HepG2 (cell line): ENCODE measurements around the gene MAN1A1. TPM values are rescaled to one million over a fixed set of nuclear protein-coding genes. Genes with fewer than 3 reads are reported as not detected.
A peak's percentile ranks its signal among the peaks of the same experiment; 100 is the strongest.

ENCODE experiments used
- ATAC-seq: fragments of 200-7000 bp; cut with Tn5 transposase; 3 replicates; pipeline ENCODE4 v1.9.1; 2020; ENCODE audit warnings: mild to moderate bottlenecking, moderate library complexity
- BruUV-seq: library from RNA; stranded (reverse); fragments of 400-500 nt; replicated peaks from 2 replicates; lab custom pipeline; 2021; lab: Mats Ljungman, UMichigan
- CTCF ChIA-PET: fragments of 300-600 bp; formaldehyde crosslinking; extraction: SDS; loops from one replicate; lab custom pipeline; 2021; ENCODE audit warnings: low total read pairs, inconsistent platforms, low intra/inter-chr PET ratio; lab: Yijun Ruan, JAX
- POLR2A ChIA-PET: fragments of 350-600 bp; sonication (Branson Sonifier 250); formaldehyde crosslinking; loops from one replicate; lab custom pipeline; 2020; ENCODE audit warnings: antibody characterized with exemption, inconsistent platforms; lab: Yijun Ruan, JAX
- DNase-seq: peaks from one replicate; pipeline ENCODE4 v3.0.0-alpha.2; 2015; ENCODE audit warnings: low spot score
- FAIRE-seq: peaks from 3 replicates; lab custom pipeline; 2011; peaks lifted over from hg19 to GRCh38; lab: Jason Lieb, UNC
- H2AFZ ChIP-seq: one replicate; pipeline ENCODE4 v1.6.1; 2011; ENCODE audit warnings: low read length, inconsistent platforms
- H3K27ac ChIP-seq: fragments of 300-600 bp; 3 replicates; pipeline ENCODE4 v1.8.0; 2011; ENCODE audit warnings: mixed run types, mild to moderate bottlenecking, mixed read lengths, low read length, inconsistent platforms; ENCODE audit not compliant: insufficient read depth; ENCODE audit errors: extremely low read length
- H3K27me3 ChIP-seq, 2 experiments: fragments of 200-600 bp in 1 of 2; 2 replicates in 1 of 2; 3 replicates in 1 of 2; pipeline versions ENCODE4 v1.6.0 to v1.8.0; 2011; ENCODE audit warnings: low read length in 2 of 2, mild to moderate bottlenecking in 2 of 2, moderate library complexity in 2 of 2, inconsistent platforms in 1 of 2; ENCODE audit not compliant: insufficient read depth in 2 of 2, control insufficient read depth in 1 of 2
- H3K36me3 ChIP-seq, 2 experiments: fragments of 200-600 bp in 1 of 2; replicated peaks in 1 of 2; 2 replicates in 1 of 2; 3 replicates in 1 of 2; pipeline versions ENCODE4 v1.5.1 to v1.8.0; 2011; ENCODE audit warnings: low read length in 2 of 2, inconsistent platforms in 1 of 2; ENCODE audit not compliant: insufficient read depth in 2 of 2, control insufficient read depth in 1 of 2
- H3K4me1 ChIP-seq: 2 replicates; pipeline ENCODE4 v1.5.1; 2012; ENCODE audit warnings: low read length, inconsistent platforms; ENCODE audit not compliant: insufficient read depth
- H3K4me2 ChIP-seq: 2 replicates; pipeline ENCODE4 v1.6.0; 2011; ENCODE audit warnings: low read depth, low read length, inconsistent platforms
- H3K4me3 ChIP-seq, 3 experiments: fragments of 200-600 bp in 1 of 3; sonication (generic), shearing (Covaris generic) in 1 of 3; replicated peaks in 1 of 3; 2 replicates each; pipeline ENCODE4 v1.5.1; 2011 to 2016; ENCODE audit warnings: low read length in 3 of 3, inconsistent platforms in 2 of 3, low read depth in 2 of 3, mild to moderate bottlenecking in 2 of 3, control low read depth in 1 of 3, mixed read lengths in 1 of 3; ENCODE audit not compliant: insufficient read depth in 1 of 3
- H3K79me2 ChIP-seq: one replicate; pipeline ENCODE4 v1.6.1; 2011; ENCODE audit warnings: low read length, inconsistent platforms; ENCODE audit not compliant: insufficient read depth
- H3K9ac ChIP-seq: 2 replicates; pipeline ENCODE4 v1.6.0; 2011; ENCODE audit warnings: mild to moderate bottlenecking, low read depth, low read length, inconsistent platforms; ENCODE audit not compliant: insufficient read depth
- H3K9me3 ChIP-seq: 2 replicates; pipeline ENCODE4 v1.5.1; 2012; ENCODE audit warnings: mild to moderate bottlenecking, low read length
- H4K20me1 ChIP-seq: 2 replicates; pipeline ENCODE4 v1.6.0; 2011; ENCODE audit warnings: inconsistent platforms, mild to moderate bottlenecking, low read length, moderate library complexity; ENCODE audit not compliant: insufficient read depth
- AGO2 ChIP-seq: fragments of 200-400 bp; formaldehyde crosslinking; optimal IDR thresholded peaks from 2 replicates; pipeline ENCODE3; 2017; ENCODE audit warnings: mild to moderate bottlenecking, low read depth, low read length, moderate library complexity
- HDAC1 ChIP-seq: sonication (generic); formaldehyde crosslinking; IDR thresholded peaks from 2 replicates; pipeline ENCODE4 v1.5.1; 2020; ENCODE audit warnings: mild to moderate bottlenecking, missing genetic modification reagents
- KLF15 ChIP-seq: sonication (generic); formaldehyde crosslinking; IDR thresholded peaks from 2 replicates; pipeline ENCODE4 v1.8.1; 2023; ENCODE audit warnings: borderline replicate concordance, mild to moderate bottlenecking, inconsistent platforms, missing genetic modification reagents, mixed read lengths
- KLF16 ChIP-seq, 2 experiments: sonication (generic) in 1 of 2; formaldehyde crosslinking in 1 of 2; IDR thresholded peaks; 2 replicates each; pipeline versions ENCODE4 v1.6.1 to v1.8.0; 2016 to 2023; ENCODE audit warnings: missing genetic modification reagents in 2 of 2, missing compliant biosample characterization in 1 of 2
- MAFF ChIP-seq: IDR thresholded peaks from 2 replicates; pipeline ENCODE4 v1.6.1; 2011; ENCODE audit warnings: low read depth, low read length, improper control_type of control experiment
- MAFK ChIP-seq, 2 experiments: IDR thresholded peaks in 1 of 2; conservative IDR thresholded peaks in 1 of 2; 2 replicates each; pipeline ENCODE4 v1.6.1; 2011; ENCODE audit warnings: improper control_type of control experiment in 2 of 2, low read length in 2 of 2
- NONO ChIP-seq, 2 experiments: fragments of 450-650 bp in 1 of 2; sonication (generic) in 1 of 2; formaldehyde crosslinking in 1 of 2; IDR thresholded peaks in 1 of 2; conservative IDR thresholded peaks in 1 of 2; 2 replicates each; pipeline versions ENCODE4 v1.6.1 to v1.8.0; 2017 to 2022; ENCODE audit warnings: mild to moderate bottlenecking in 1 of 2, missing genetic modification reagents in 1 of 2, moderate library complexity in 1 of 2
- POGZ ChIP-seq: sonication (generic); formaldehyde crosslinking; IDR thresholded peaks from 2 replicates; pipeline ENCODE4 v1.4.0; 2020; ENCODE audit warnings: mild to moderate bottlenecking, missing genetic modification reagents
- POLR2AphosphoS5 ChIP-seq: IDR thresholded peaks from 2 replicates; pipeline ENCODE4 v1.6.1; 2012; ENCODE audit warnings: low read depth, low read length
- RBM22 ChIP-seq: fragments of 200-400 bp; formaldehyde crosslinking; optimal IDR thresholded peaks from 2 replicates; pipeline ENCODE3; 2017; ENCODE audit warnings: mild to moderate bottlenecking, low read length, moderate library complexity
- ZNF772 ChIP-seq: sonication (generic); formaldehyde crosslinking; IDR thresholded peaks from 2 replicates; pipeline ENCODE4 v1.5.0; 2020; ENCODE audit warnings: mild to moderate bottlenecking, missing genetic modification reagents
- WGBS: methylation state at CpG from one replicate; pipeline ENCODE4 v1.1.6; 2017; ENCODE audit warnings: low lambda C conversion rate; 5-methylcytosine and 5-hydroxymethylcytosine counted together
- in situ Hi-C: cut with HindIII; loops from 2 replicates; pipeline ENCODE4 v1.10.0; 2017; ENCODE audit warnings: low pct_unique_long_range_greater_than_20kb; ENCODE audit not compliant: extremely low pct_ligation_motif_present
- intact Hi-C: fragments of 100-400 bp; cut with micrococcal nuclease; formaldehyde crosslinking; loops from one replicate; pipeline ENCODE4 v1.10.0; 2022; ENCODE audit not compliant: unreplicated experiment
- polyA plus RNA-seq, 8 experiments: library from polyadenylated mRNA; depleted of rRNA in 3 of 8; stranded (reverse) in 7 of 8; unstranded in 1 of 8; fragments of >200 nt; fragmentation: Illumina TruSeq in 4 of 8; extraction: Trizol in 4 of 8; gene quantifications; 2 replicates each; pipeline versions ENCODE4 v1.2.1 to v1.2.3, GENCODE V29; 2011 to 2016; ENCODE audit warnings: low read depth in 4 of 8, missing spikeins in 1 of 8, mixed read lengths in 1 of 8; ENCODE audit not compliant: insufficient read depth in 1 of 8
- total RNA-seq, 5 experiments: library from RNA; depleted of rRNA; stranded (reverse); fragments of >200 nt; fragmentation: Illumina TruSeq; extraction: Trizol; gene quantifications; 2 replicates each; pipeline ENCODE4 v1.2.3, GENCODE V29; 2016; ENCODE audit warnings: low read depth in 1 of 5
- TF ChIP-seq, protein P1 (sequence below): sonication (generic); formaldehyde crosslinking; IDR thresholded peaks from 2 replicates; pipeline ENCODE4; 2020; ENCODE audit warnings: missing genetic modification reagents, mild to moderate bottlenecking, borderline replicate concordance
- TF ChIP-seq, protein P2 (sequence below): sonication (generic); formaldehyde crosslinking; IDR thresholded peaks from 2 replicates; pipeline ENCODE4 v1.5.0; 2020; ENCODE audit warnings: missing genetic modification reagents, mild to moderate bottlenecking, borderline replicate concordance

Gene MAN1A1
- total and polyA plus RNA-seq, 2 of the 13 experiments (the other 11 are each of a cell fraction or from before 2014, with no cell fraction given) = 156 to 236 TPM

DNA sequence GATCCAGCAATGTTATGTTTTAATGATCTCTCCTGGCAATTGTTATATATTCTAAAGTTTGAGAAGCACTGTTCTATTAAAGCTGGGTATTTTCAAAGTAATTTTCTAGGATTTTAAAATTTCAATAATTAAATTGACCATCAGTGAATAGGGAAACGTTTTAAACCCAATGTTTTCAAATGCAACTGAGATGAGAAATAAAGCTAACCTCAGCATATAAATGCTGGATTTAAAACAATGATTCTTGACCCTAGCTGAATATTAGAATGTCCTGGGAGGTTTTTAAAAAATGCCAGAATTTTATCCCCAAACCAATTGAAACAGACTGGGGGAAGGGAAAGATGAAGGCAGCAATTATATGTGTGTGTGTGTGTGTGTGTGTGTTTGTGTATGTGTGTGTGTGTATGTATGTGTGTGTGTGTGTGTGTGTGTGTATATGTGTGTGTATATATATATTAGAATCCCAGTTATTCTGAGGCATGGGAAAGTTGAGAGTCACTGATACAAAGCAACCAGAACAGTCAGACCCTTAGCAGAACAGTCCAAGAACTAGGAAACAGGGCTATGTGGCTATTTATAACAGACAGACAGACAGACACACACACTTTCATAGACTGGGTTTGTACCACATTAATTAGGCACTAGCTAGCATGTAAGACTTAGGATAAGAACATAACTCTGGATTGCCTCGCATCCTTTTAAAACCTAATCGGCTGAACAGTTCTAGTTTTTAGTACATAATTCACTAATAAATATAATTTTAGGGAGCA, 107.8 kb downstream of the MAN1A1 start:
- Histone ChIP-seq H3K9me3 (no peaks in the 10 kb centered on the region), H3K4me1 (peaks cover 43% of the 10 kb centered on the region), H2AFZ (no peak overlapping the region), H3K79me2 (peaks cover 56% of the 10 kb centered on the region), H3K27me3 (no peaks in the 10 kb centered on the region), H3K27ac (peak overlapping the region; percentile 19), H3K4me3 (no peak overlapping the region), H3K36me3 (peaks cover 15 to 78% of the 10 kb centered on the region in 2 experiments), H3K4me2 (no peak overlapping the region), H4K20me1 (peaks cover 18% of the 10 kb centered on the region), H3K9ac (no peak overlapping the region)
- no TSS peak for BruUV-seq
- ATAC-seq (no peak; the same call in 2 of the 3 replicates), DNase-seq (no peak), FAIRE-seq (no peak)
- POLR2A ChIA-PET = no interaction called here
- intact Hi-C loops = no loop called here
- TF ChIP-seq POGZ (CRISPR knock-in tag) = no peak
- no peak for TF ChIP-seq NONO (IDR thresholded peaks at IDR 0.05)
- TF ChIP-seq NONO (CRISPR knock-in tag; conservative IDR thresholded peaks at IDR 0.05) = no peak
- no peak for TF ChIP-seq ZNF772 (CRISPR knock-in tag)
- TF ChIP-seq RBM22 = peak; percentile 96
- peak; percentile 80 to 86 for TF ChIP-seq MAFK (conservative IDR thresholded peaks at IDR 0.05 in 1 of 2, IDR thresholded peaks at IDR 0.05 in 1 of 2; ENCODE audit: low read length in 2 of 2)
- TF ChIP-seq, protein P1, sequence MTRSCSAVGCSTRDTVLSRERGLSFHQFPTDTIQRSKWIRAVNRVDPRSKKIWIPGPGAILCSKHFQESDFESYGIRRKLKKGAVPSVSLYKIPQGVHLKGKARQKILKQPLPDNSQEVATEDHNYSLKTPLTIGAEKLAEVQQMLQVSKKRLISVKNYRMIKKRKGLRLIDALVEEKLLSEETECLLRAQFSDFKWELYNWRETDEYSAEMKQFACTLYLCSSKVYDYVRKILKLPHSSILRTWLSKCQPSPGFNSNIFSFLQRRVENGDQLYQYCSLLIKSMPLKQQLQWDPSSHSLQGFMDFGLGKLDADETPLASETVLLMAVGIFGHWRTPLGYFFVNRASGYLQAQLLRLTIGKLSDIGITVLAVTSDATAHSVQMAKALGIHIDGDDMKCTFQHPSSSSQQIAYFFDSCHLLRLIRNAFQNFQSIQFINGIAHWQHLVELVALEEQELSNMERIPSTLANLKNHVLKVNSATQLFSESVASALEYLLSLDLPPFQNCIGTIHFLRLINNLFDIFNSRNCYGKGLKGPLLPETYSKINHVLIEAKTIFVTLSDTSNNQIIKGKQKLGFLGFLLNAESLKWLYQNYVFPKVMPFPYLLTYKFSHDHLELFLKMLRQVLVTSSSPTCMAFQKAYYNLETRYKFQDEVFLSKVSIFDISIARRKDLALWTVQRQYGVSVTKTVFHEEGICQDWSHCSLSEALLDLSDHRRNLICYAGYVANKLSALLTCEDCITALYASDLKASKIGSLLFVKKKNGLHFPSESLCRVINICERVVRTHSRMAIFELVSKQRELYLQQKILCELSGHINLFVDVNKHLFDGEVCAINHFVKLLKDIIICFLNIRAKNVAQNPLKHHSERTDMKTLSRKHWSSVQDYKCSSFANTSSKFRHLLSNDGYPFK (CRISPR knock-in tag) = no peak
- peak; percentile 79 for TF ChIP-seq MAFF
- no peak for TF ChIP-seq KLF15
- TF ChIP-seq KLF16 (CRISPR knock-in tag; IDR thresholded peaks at IDR 0.05) = no peak
- TF ChIP-seq, protein P2, sequence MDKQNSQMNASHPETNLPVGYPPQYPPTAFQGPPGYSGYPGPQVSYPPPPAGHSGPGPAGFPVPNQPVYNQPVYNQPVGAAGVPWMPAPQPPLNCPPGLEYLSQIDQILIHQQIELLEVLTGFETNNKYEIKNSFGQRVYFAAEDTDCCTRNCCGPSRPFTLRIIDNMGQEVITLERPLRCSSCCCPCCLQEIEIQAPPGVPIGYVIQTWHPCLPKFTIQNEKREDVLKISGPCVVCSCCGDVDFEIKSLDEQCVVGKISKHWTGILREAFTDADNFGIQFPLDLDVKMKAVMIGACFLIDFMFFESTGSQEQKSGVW (CRISPR knock-in tag) = no peak
- TF ChIP-seq HDAC1 (CRISPR knock-in tag) = no peak
- TF ChIP-seq POLR2AphosphoS5 = 0 out of 2 replicates have a peak, but pooled peaks have one; percentile 25
- TF ChIP-seq AGO2 = peak; percentile 24
- in situ Hi-C loops = no loop called here
- CTCF ChIA-PET = no interaction called here
- WGBS = 90% methylated on average over 3 of the region's 3 CpGs
